22Rv1 (cell line): ENCODE results near the gene PHACTR1.

Experiments used
- ZFX ChIP-seq: fragments of 450-650 bp; IDR thresholded peaks from 2 replicates; pipeline ENCODE4 v1.6.1; 2017; ENCODE audit warnings: antibody characterized with exemption, borderline replicate concordance
- TF ChIP-seq, protein P1 (sequence below): fragments of 450-650 bp; IDR thresholded peaks from 2 replicates; pipeline ENCODE4 v1.5.1; 2017; ENCODE audit warnings: mild to moderate bottlenecking

DNA sequence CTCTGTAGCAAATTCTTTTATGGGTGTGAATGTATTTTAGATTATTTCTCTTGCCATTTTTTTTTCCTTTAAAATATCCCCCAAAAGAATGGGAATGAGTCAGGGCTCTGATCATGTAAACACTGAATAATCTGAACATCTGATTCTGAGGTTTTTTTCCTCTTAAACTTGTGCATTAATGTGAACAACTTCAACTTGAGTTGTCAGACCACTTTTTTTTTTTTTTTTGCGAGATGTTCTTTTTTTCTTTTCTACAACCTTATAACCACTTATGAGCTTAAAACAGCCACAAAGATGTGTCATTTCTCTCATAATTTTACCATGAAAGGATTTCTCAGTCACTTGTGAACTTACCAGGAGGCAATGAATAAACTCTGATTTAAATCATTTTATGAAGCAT lies 526.5 kb downstream of the PHACTR1 start:
- TF ChIP-seq, protein P1, sequence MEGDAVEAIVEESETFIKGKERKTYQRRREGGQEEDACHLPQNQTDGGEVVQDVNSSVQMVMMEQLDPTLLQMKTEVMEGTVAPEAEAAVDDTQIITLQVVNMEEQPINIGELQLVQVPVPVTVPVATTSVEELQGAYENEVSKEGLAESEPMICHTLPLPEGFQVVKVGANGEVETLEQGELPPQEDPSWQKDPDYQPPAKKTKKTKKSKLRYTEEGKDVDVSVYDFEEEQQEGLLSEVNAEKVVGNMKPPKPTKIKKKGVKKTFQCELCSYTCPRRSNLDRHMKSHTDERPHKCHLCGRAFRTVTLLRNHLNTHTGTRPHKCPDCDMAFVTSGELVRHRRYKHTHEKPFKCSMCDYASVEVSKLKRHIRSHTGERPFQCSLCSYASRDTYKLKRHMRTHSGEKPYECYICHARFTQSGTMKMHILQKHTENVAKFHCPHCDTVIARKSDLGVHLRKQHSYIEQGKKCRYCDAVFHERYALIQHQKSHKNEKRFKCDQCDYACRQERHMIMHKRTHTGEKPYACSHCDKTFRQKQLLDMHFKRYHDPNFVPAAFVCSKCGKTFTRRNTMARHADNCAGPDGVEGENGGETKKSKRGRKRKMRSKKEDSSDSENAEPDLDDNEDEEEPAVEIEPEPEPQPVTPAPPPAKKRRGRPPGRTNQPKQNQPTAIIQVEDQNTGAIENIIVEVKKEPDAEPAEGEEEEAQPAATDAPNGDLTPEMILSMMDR, result no peak
- no peak for TF ChIP-seq ZFX
